Stimulated activated CD4-positive, alpha-beta T cell treated with anti-CD3 and anti-CD28 coated beads, TNF-alpha, amount 100 ng/mL, for 48 hours (primary cell): Measurements from ENCODE around the gene ZFP57.
"Not testable (repeated sequence)": the region's sequence is repeated elsewhere in the genome, so short reads cannot be mapped to it uniquely, and the experiment has no call there.

Experiments
- DNase-seq, 3 donors: peaks; one replicate each; pipeline ENCODE4 v3.0.0-alpha.2; 2020; ENCODE audit warnings: low read depth in 3 of 3

ZFP57 gene

DNA sequence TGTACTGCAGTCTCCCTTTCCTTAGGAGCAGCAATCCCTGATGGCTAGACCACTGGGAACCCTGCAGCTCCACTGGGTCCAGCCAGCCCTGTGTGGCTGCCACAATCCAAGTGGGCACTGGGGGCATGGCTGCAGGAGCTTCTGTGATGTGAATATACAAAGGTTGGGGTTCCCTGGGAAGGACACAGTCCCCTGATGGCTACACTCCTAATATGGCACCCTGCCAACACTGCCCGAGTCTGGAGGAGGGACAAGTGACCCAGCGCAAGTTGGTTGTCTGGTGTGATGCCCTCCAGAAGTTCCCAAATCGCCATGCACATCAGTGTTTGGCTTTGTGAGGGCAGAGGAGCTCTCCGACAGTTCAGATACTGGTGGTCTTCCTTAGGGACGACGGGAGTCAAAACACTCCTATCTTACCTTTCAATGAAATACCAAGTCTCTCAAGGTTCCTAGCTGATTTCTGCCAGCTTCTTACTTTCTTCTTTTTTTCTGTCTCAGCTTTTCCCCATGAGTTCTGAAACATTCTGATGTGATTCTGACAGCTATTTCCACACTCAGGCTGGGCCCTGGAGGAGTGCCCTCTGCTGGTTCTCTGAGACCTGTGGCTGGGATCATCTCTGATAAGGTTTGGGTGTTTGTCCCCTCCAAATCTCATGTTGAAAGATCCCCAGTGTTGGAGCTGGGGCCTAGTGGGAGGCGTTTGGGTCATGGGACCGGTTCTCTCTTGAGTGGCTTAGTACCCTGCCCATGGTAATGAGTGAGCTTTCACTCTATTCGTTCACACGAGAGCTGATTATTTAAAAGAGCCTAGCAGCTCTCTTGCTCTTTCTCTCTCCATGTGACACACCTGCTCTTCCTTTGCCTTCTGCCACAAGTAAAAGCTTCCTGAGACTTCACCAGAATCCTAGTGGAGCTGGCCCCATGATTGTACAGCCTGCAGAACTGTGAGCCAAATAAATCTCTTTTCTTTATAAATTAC is 15.5 kb upstream of the ZFP57 start:
- DNase-seq: no peak

GRCh38 chr6:29694637-29695036 is 13.7 kb upstream of the ZFP57 start:
- DNase-seq: no peak

- no peak for DNase-seq
Measured at GRCh38 chr6:29685718-29686326, 4.9 kb upstream of the ZFP57 start.

GRCh38 chr6:29681811-29682210 is 859 bp upstream of the ZFP57 start:
- no peak for DNase-seq

GRCh38 chr6:29680416-29680815 is 536 bp downstream of the ZFP57 start:
- no peak for DNase-seq

- DNase-seq: no peak
Measured at GRCh38 chr6:29679962-29680361, 990 bp downstream of the ZFP57 start.

DNA sequence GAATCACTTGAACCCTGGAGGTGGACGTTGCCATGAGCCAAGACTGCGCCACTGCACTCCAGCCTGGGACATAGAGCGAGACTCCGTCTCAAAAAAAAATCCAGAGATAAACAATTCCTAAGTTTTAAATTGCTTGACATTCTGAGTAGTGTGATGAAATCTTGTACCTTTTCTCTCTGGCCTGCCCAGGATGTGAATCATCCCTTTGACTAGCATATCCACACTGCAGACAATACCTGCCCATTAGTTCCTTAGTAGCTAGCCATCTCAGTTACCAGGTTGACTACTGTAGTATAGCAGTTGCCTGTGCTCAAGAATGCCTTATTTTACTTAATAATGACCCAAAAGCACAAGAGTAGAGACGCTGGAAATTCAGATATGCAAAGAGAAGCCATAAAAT is 2.8 kb downstream of the ZFP57 start:
- no peak for DNase-seq

DNA sequence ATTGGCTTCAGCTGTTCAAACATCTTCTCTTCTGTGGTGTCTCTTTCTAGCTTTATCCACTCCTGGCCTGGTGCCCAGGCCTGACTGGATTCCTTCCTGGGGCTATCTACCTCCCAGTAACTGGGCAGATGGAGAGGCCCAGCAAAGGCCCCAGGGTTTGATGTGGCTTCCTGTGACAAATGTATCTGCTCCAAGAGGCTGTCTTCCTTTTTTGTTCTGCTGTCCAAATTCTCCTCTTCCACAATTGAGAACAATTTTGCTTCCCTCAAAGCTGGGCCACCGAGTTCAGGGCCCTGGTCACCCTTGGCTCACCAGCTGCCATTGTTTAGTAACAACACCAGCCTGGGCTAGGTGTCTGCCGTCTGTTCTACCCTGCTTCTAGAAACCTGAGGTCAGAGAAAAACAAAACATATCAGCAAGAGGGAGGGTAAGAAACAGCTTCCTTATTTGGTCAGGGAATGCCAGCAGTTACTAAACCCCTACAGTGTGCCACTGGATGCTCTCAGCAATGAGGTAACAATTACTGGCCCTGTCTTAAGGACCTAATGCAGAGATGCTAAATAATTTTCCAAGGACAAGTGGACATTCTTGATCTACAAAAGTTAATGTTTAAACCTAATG is 3.9 kb downstream of the ZFP57 start:
- no peak for DNase-seq

DNA sequence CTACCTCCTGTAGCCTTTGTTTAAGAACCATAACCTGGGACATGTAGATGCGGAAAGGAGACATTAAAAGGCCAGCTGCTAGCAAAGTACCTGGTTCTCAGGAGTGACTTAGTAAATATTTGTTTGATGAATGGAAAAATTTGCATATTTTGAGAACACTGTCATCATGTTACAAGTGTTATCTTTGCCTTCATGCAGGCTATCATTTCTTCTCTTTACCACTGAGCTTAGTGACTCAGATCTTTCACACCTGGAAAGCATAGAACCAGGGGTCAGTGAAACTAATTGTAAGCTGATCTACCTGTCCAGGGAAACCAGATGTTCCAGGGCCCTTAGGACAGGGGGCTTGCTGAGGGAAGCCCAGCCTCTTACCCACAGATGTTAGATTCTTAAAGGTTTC is 5.4 kb downstream of the ZFP57 start:
- DNase-seq: no peak

DNA sequence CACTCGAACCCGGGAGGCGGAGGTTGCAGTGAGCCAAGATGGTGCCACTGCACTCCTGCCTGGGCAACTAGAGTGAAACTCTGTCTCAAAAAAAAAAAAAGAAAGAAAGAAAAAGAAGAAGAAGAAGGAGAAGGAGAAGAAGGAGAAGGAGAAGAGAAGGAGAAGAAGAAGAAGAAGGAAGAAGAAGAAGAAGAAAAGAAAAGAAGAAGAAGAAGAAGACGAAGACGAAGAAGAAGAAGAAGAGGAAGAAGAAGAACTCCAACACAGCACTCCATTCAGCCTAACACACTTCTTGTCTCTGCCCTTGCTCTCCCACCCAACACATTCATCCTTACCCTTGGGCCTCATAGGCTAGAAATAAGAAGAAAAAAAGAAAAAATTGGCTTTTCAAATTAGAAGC is 6.9 kb downstream of the ZFP57 start:
- DNase-seq: no peak

GRCh38 chr6:29673161-29673560 is 7.8 kb downstream of the ZFP57 start:
- DNase-seq: no peak

GRCh38 chr6:29672116-29672515 is 8.8 kb downstream of the ZFP57 start:
- DNase-seq: not testable (repeated sequence)

- DNase-seq: no peak
Measured at GRCh38 chr6:29671026-29671425, 9.9 kb downstream of the ZFP57 start.

DNA sequence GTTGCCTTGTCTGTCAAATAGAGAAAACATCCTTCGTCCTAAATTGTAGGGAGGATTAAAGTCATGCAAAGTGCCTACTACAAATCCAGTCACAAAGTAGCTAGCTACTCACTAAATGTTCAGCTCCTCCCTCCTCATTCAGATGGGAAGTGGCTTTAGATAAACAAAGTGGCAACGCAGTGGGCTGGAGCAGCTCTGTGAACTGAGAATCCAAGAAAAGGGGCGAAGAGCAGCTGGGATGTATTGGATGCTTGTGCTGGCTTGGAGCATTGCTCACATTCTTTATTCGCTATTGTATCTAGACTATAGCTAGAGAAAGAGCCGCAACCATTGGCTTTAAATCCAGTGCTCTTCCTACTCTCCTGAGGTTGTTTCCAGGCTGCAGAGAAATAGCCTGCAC is 13.8 kb downstream of the ZFP57 start:
- DNase-seq: no peak

- DNase-seq: no peak
Measured at GRCh38 chr6:29666826-29667130, 14.2 kb downstream of the ZFP57 start.

DNA sequence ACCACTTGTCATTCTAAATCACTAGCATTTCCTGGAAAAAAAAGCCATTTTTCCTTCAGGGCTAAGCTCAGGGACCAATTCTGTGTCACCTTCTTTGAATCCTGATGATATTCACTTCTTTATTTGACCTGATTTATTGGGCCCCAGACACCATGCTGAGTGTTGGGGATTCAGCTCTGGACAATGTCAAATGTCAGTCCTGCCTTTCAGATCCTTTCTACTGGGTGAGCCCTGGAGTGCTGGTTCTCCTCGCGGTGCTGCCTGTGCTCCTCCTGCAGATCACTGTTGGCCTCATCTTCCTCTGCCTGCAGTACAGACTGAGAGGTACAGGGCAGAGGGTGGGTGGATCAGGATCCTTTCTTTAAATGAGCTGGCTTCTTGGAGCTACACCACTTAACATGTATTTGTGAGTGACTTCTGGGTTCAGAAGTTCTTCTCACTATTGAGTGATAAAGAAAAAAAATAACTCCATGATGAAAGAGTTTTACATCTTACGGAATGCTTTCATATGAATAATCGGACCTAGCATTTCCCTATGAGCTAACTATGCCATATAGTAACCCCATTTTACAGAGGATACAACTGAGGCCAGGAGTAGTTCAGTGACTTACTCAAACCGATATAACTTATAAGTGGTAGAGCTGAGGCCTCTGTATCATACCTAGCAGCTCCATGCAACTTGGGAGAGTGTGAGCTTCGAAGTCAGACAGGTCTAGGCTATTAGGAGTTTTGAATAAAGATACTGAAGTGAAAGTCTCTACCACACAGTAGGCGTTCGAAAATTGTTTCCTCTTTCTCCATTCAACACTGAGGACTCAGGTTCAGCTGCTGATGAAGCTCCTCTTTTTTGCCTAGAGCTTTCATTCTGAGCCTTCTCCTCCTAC is 14.8 kb downstream of the ZFP57 start:
- DNase-seq: no peak

DNA sequence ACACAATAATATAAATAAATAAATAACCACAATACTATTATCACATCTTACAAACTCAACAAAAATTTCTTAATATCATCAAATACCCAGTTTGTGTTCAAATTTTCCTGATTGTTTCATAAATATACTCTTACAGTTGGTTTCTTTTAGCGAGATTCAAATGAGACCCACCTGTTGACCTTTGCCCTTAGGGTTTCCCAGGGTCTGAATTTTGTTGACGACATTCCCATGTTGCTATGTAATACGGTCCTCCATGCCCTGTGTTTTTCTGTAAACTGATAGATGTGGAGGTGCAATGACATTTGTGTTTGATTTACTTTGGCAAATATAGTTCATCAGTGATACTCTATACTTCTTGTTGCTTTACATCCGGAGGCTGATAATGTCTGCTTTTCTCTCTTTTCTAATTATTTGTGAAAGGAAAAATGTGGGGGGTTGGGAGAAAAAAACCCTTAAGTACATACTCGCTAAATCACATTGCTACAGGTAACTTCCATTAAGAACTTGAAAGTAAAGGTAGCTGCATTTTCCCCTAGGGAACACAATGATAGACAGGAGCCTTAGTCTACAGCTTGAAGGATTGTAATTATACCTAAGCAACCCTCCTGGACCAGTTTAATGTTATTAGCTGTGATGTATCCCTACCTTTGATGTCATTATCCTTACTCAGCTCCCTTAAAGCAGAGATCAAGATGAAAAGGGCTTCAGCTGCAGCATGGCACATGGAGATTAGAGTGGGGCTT is 17.5 kb downstream of the ZFP57 start:
- no peak for DNase-seq

GRCh38 chr6:29661502-29662141 is 19.3 kb downstream of the ZFP57 start:
- not testable (repeated sequence) for DNase-seq

DNA sequence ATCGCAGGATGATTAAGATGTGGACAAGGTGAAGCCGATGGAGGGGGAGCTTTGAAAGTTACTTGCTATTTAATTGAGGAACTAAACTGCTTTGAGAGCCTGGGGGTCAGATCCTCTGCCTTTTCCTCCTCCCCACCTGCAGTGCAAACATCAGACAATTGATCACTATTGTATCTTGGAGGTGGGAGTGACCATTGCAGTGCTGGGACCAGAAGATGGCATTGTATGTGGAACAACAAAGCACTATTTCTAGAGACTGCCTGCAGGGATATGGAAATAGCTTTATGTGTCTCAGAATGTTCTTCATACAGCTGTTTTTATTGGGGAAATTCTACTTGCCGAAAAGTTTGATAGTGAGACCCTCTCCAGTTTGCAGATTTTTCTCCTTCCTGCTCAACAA is 19.9 kb downstream of the ZFP57 start:
- no peak for DNase-seq

GRCh38 chr6:29656798-29657197 is 24.2 kb downstream of the ZFP57 start, which contains the start of gene MOG:
Gene MOG, plus strand, starts transcription at chr6:29657092. Its CDS starts 118 bp downstream, at chr6:29657210.
- no peak for DNase-seq

- DNase-seq: no peak
Measured at GRCh38 chr6:29656157-29656556, 24.8 kb downstream of the ZFP57 start.
